Keratinocyte (primary cell): Measurements from ENCODE around the gene C20orf173.

Experiments used
- CTCF ChIP-seq, 3 experiments: IDR thresholded peaks in 1 of 3; conservative IDR thresholded peaks in 1 of 3; optimal IDR thresholded peaks in 1 of 3; 2 replicates in 2 of 3; 3 replicates in 1 of 3; pipeline versions ENCODE3 to v1.5.1; 2011; ENCODE audit warnings: low read length in 3 of 3, mild to moderate bottlenecking in 3 of 3, moderate library complexity in 2 of 3, control low read depth in 1 of 3, inconsistent platforms in 1 of 3; ENCODE audit not compliant: insufficient read depth in 2 of 3; ENCODE audit errors: extremely low read depth in 1 of 3
- EZH2 ChIP-seq: IDR thresholded peaks from one replicate; pipeline ENCODE4 v1.6.1; 2012; ENCODE audit warnings: inconsistent platforms, mild to moderate bottlenecking, low read length, moderate library complexity

- TF ChIP-seq CTCF (optimal IDR thresholded peaks at IDR 0.05 in 1 of 3, IDR thresholded peaks at IDR 0.05 in 1 of 3, conservative IDR thresholded peaks at IDR 0.05 in 1 of 3; ENCODE audit: extremely low read depth in 1 of 3, insufficient read depth in 2 of 3, low read length in 3 of 3) (no peak), EZH2 (no peak)
Observed at GRCh38 chr20:35499271-35499670, 30.2 kb downstream of the C20orf173 start.
